NAMALWA (cell line): ENCODE results near the gene LIX1.
A peak's percentile ranks its signal among the peaks of the same experiment; 100 is the strongest.
"Not testable (repeated sequence)": the region's sequence is repeated elsewhere in the genome, so short reads cannot be mapped to it uniquely, and the experiment has no call there.

Source experiments
- DNase-seq: peaks from one replicate; pipeline ENCODE4 v3.0.0-alpha.2; 2015; ENCODE audit warnings: low spot score

LIX1 gene

GRCh38 chr5:97141539-97141938, 872 bp downstream of the LIX1 start:
- DNase-seq, result no peak

- DNase-seq, result no peak
Measured at GRCh38 chr5:97141031-97141430, 1.4 kb downstream of the LIX1 start.

GRCh38 chr5:97140250-97140649, 2.2 kb downstream of the LIX1 start:
- not testable (repeated sequence) for DNase-seq

GRCh38 chr5:97136475-97136874, 5.9 kb downstream of the LIX1 start:
- no peak for DNase-seq

- DNase-seq, result no peak
Measured at GRCh38 chr5:97135868-97136267, 6.5 kb downstream of the LIX1 start.

- no peak for DNase-seq
Measured at GRCh38 chr5:97134634-97135033, 7.8 kb downstream of the LIX1 start.

- DNase-seq, result no peak
Measured at GRCh38 chr5:97133101-97133500, 9.3 kb downstream of the LIX1 start.

GRCh38 chr5:97131921-97132320, 10.5 kb downstream of the LIX1 start:
- DNase-seq, result no peak

- DNase-seq, result no peak
Measured at GRCh38 chr5:97131139-97131710, 11.2 kb downstream of the LIX1 start.

- DNase-seq, result no peak
Measured at GRCh38 chr5:97127727-97128126, 14.7 kb downstream of the LIX1 start.

GRCh38 chr5:97125125-97125683, 17.2 kb downstream of the LIX1 start:
- DNase-seq, result no peak

GRCh38 chr5:97124335-97124734, 18.1 kb downstream of the LIX1 start:
- no peak for DNase-seq

GRCh38 chr5:97121848-97122247, 20.6 kb downstream of the LIX1 start:
- DNase-seq, result no peak

- no peak for DNase-seq
Measured at GRCh38 chr5:97120195-97120594, 22.2 kb downstream of the LIX1 start.

GRCh38 chr5:97119007-97119390, 23.4 kb downstream of the LIX1 start:
- DNase-seq, result no peak

- peak; percentile 9 for DNase-seq
Measured at GRCh38 chr5:97118261-97119006, 24.0 kb downstream of the LIX1 start.

- DNase-seq, result no peak
Measured at GRCh38 chr5:97115932-97116331, 26.5 kb downstream of the LIX1 start.

GRCh38 chr5:97112230-97112629, 30.2 kb downstream of the LIX1 start:
- DNase-seq, result no peak

GRCh38 chr5:97111616-97112015, 30.8 kb downstream of the LIX1 start:
- no peak for DNase-seq

- no peak for DNase-seq
Measured at GRCh38 chr5:97111004-97111403, 31.4 kb downstream of the LIX1 start.

- no peak for DNase-seq
Measured at GRCh38 chr5:97107318-97107717, 35.1 kb downstream of the LIX1 start.

- DNase-seq, result no peak
Measured at GRCh38 chr5:97106216-97106581, 36.2 kb downstream of the LIX1 start.

- no peak for DNase-seq
Measured at GRCh38 chr5:97105501-97106215, 36.8 kb downstream of the LIX1 start.
